T-helper 2 cell treated with Interferon-gamma antibody and Interleukin-4, amounts not matched to agents 5 μg/mL and 100 μg/mL, for 36 hours (primary cell): ENCODE results near the gene C14orf93.

Source experiments
- DNase-seq: peaks from one replicate; pipeline ENCODE4 v3.0.0; 2021; ENCODE audit warnings: low spot score
- H3K27ac Mint-ChIP-seq: one replicate; pipeline ENCODE4 v1.8.0; 2021; ENCODE audit warnings: mild to moderate bottlenecking, mixed read lengths
- H3K27me3 Mint-ChIP-seq: one replicate; pipeline ENCODE4 v1.8.0; 2021; ENCODE audit warnings: low read depth, mixed read lengths
- H3K36me3 Mint-ChIP-seq: one replicate; pipeline ENCODE4 v1.8.0; 2021; ENCODE audit warnings: low read depth, mixed read lengths
- H3K4me1 Mint-ChIP-seq: one replicate; pipeline ENCODE4 v1.8.0; 2021; ENCODE audit warnings: low read depth, mixed read lengths
- H3K4me3 Mint-ChIP-seq: one replicate; pipeline ENCODE4 v1.8.0; 2022; ENCODE audit warnings: mild to moderate bottlenecking, moderate library complexity, mixed read lengths
- H3K9me3 Mint-ChIP-seq: one replicate; pipeline ENCODE4 v1.8.0; 2021; ENCODE audit warnings: mixed read lengths

Gene C14orf93

GRCh38 chr14:23009939-23010726, at the start of gene C14orf93:
Gene C14orf93 (minus strand): TSS chr14:23010143. CDS start chr14:22999023, 11,120 bp downstream.
- H3K36me3 Mint-ChIP-seq: no peaks in the 10 kb centered on the region
- H3K27me3 Mint-ChIP-seq: no peaks in the 10 kb centered on the region
- H3K4me1 Mint-ChIP-seq: peaks cover 39% of the 10 kb centered on the region
- no peaks in the 10 kb centered on the region for H3K9me3 Mint-ChIP-seq
- peak; percentile 79 for DNase-seq
- H3K4me3 Mint-ChIP-seq: peak within 1 kb of the TSS; percentile 93
- peak within 1 kb of the TSS; percentile 95 for H3K27ac Mint-ChIP-seq

- Mint-ChIP-seq H3K27me3 (peaks cover 8% of the 10 kb centered on the region), H3K9me3 (no peaks in the 10 kb centered on the region), H3K36me3 (peaks cover 40% of the 10 kb centered on the region), H3K4me3 (no peak overlapping the region), H3K27ac (no peak overlapping the region), H3K4me1 (peaks cover 14% of the 10 kb centered on the region)
- DNase-seq: no peak
Measured at GRCh38 chr14:23058654-23059504, 48.9 kb upstream of the C14orf93 start.

- peaks cover 8% of the 10 kb centered on the region for H3K27me3 Mint-ChIP-seq
- H3K4me1 Mint-ChIP-seq: peaks cover 14% of the 10 kb centered on the region
- peaks cover 32% of the 10 kb centered on the region for H3K36me3 Mint-ChIP-seq
- no peaks in the 10 kb centered on the region for H3K9me3 Mint-ChIP-seq
- H3K27ac Mint-ChIP-seq: no peak overlapping the region
- H3K4me3 Mint-ChIP-seq: peak overlapping the region; percentile 81
- DNase-seq: peak; percentile 80
Measured at GRCh38 chr14:23057757-23058653, 48.1 kb upstream of the C14orf93 start.

- H3K36me3 Mint-ChIP-seq: peaks cover 24% of the 10 kb centered on the region
- H3K9me3 Mint-ChIP-seq: no peaks in the 10 kb centered on the region
- H3K4me1 Mint-ChIP-seq: peaks cover 14% of the 10 kb centered on the region
- H3K4me3 Mint-ChIP-seq: peak within 1 kb of the TSS; percentile 81
- peaks cover 8% of the 10 kb centered on the region for H3K27me3 Mint-ChIP-seq
- DNase-seq: peak; percentile 73
- H3K27ac Mint-ChIP-seq: peak within 1 kb of the TSS; percentile 61
Measured at GRCh38 chr14:23056956-23057756, 47.2 kb upstream of the C14orf93 start, which contains the start of gene CDH24. Gene CDH24 (minus strand): TSS chr14:23057520. CDS start chr14:23055733, 1,787 bp downstream.

GRCh38 chr14:23056145-23056955, 46.4 kb upstream of the C14orf93 start:
- H3K27me3 Mint-ChIP-seq: peaks cover 8% of the 10 kb centered on the region
- H3K4me1 Mint-ChIP-seq: peaks cover 14% of the 10 kb centered on the region
- peak; percentile 64 for DNase-seq
- peak overlapping the region; percentile 81 for H3K4me3 Mint-ChIP-seq
- H3K27ac Mint-ChIP-seq: peak overlapping the region; percentile 60
- H3K36me3 Mint-ChIP-seq: peaks cover 19% of the 10 kb centered on the region
- H3K9me3 Mint-ChIP-seq: no peaks in the 10 kb centered on the region

- Mint-ChIP-seq H3K27ac (no peak overlapping the region), H3K36me3 (peaks cover 13% of the 10 kb centered on the region), H3K9me3 (no peaks in the 10 kb centered on the region), H3K4me1 (peaks cover 14% of the 10 kb centered on the region), H3K27me3 (peaks cover 8% of the 10 kb centered on the region), H3K4me3 (peak overlapping the region; percentile 81)
- no peak for DNase-seq
Measured at GRCh38 chr14:23055621-23056144, 45.7 kb upstream of the C14orf93 start.

- peaks cover 8% of the 10 kb centered on the region for H3K27me3 Mint-ChIP-seq
- H3K9me3 Mint-ChIP-seq: no peaks in the 10 kb centered on the region
- H3K4me3 Mint-ChIP-seq: no peak overlapping the region
- H3K36me3 Mint-ChIP-seq: peaks cover 11% of the 10 kb centered on the region
- no peak for DNase-seq
- H3K27ac Mint-ChIP-seq: no peak overlapping the region
- peaks cover 14% of the 10 kb centered on the region for H3K4me1 Mint-ChIP-seq
Measured at GRCh38 chr14:23055147-23055550, 45.2 kb upstream of the C14orf93 start.

GRCh38 chr14:23054000-23054811, 44.3 kb upstream of the C14orf93 start:
- H3K4me3 Mint-ChIP-seq: no peak overlapping the region
- no peak for DNase-seq
- no peak overlapping the region for H3K27ac Mint-ChIP-seq
- H3K36me3 Mint-ChIP-seq: peaks cover 7% of the 10 kb centered on the region
- no peaks in the 10 kb centered on the region for H3K9me3 Mint-ChIP-seq
- H3K4me1 Mint-ChIP-seq: peaks cover 14% of the 10 kb centered on the region
- H3K27me3 Mint-ChIP-seq: peaks cover 8% of the 10 kb centered on the region

GRCh38 chr14:23053426-23053825, 43.5 kb upstream of the C14orf93 start:
- H3K9me3 Mint-ChIP-seq: no peaks in the 10 kb centered on the region
- H3K27me3 Mint-ChIP-seq: peaks cover 8% of the 10 kb centered on the region
- peaks cover 3% of the 10 kb centered on the region for H3K36me3 Mint-ChIP-seq
- peaks cover 14% of the 10 kb centered on the region for H3K4me1 Mint-ChIP-seq
- no peak overlapping the region for H3K4me3 Mint-ChIP-seq
- no peak for DNase-seq
- no peak overlapping the region for H3K27ac Mint-ChIP-seq

- Mint-ChIP-seq H3K4me1 (peaks cover 11% of the 10 kb centered on the region), H3K4me3 (no peak overlapping the region), H3K9me3 (no peaks in the 10 kb centered on the region), H3K36me3 (no peaks in the 10 kb centered on the region), H3K27ac (no peak overlapping the region), H3K27me3 (peaks cover 8% of the 10 kb centered on the region)
- DNase-seq: no peak
Measured at GRCh38 chr14:23052671-23053070, 42.7 kb upstream of the C14orf93 start.

GRCh38 chr14:23052182-23052623, 42.3 kb upstream of the C14orf93 start:
- H3K4me3 Mint-ChIP-seq: no peak overlapping the region
- peaks cover 11% of the 10 kb centered on the region for H3K4me1 Mint-ChIP-seq

More at GRCh38 chr14:23052182-23052623, 42.3 kb upstream of the C14orf93 start:
- Mint-ChIP-seq H3K9me3 (no peaks in the 10 kb centered on the region), H3K27me3 (peaks cover 8% of the 10 kb centered on the region), H3K27ac (no peak overlapping the region), H3K36me3 (no peaks in the 10 kb centered on the region)
- no peak for DNase-seq
